Gastroesophageal sphincter (tissue), 3 donors: ENCODE results near the gene MKI67.

ENCODE experiments used
- EP300 ChIP-seq: sonication (generic); formaldehyde crosslinking; IDR thresholded peaks from one replicate; pipeline ENCODE4 v1.6.1; 2017; ENCODE audit warnings: antibody characterized with exemption, mild to moderate bottlenecking
- POLR2A ChIP-seq, 2 donors: fragments of 450-650 bp; IDR thresholded peaks; one replicate each; pipeline ENCODE4 v1.6.1; 2017; ENCODE audit warnings: antibody characterized with exemption in 2 of 2, mild to moderate bottlenecking in 2 of 2, moderate library complexity in 1 of 2
- POLR2AphosphoS5 ChIP-seq: sonication (generic); formaldehyde crosslinking; IDR thresholded peaks from one replicate; pipeline ENCODE4 v1.6.1; 2017; ENCODE audit warnings: antibody characterized with exemption
- TF ChIP-seq, protein P1 (sequence below), 4 experiments: fragments of 200-600 bp in 2 of 4; fragments of 450-650 bp in 2 of 4; sonication (generic) in 1 of 4; IDR thresholded peaks; one replicate each; pipeline ENCODE4 v1.5.1; 2017 to 2019; ENCODE audit warnings: antibody characterized with exemption in 4 of 4, mild to moderate bottlenecking in 2 of 4, moderate library complexity in 2 of 4

DNA sequence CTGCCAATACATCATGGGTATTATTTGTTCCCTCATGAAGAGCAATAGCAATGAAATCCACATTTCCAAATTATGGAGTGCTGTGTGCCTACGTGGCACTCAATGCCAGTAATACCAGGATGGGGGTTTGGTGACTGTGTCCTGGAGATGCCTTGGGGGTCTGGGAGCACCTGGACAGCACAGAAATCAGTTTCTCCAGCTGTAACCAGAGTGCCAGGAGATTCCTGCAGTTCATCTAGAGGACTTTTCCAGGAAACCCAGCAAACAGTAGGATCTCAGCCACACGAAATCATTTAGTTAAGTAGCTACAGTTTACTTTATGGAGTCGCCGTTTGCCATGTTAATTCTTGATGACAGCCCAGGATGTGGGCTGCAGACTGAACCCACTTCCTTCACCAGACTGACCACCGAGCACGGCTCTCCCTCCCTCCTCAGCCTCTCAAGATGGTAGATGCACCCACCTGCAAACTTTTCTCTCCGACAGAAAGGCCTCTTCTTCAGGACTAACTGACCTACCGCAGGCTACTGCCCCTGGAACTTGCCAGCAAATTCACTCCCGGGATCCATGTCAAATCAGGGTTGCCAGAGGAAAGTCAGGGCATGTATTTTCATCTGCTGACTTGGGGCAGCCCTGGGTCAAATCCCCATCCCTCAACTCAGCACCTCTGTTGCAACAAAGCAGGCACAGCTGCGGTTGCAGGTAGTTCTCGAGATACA, 30.3 kb downstream of the MKI67 start:
- TF ChIP-seq POLR2A (IDR thresholded peaks at IDR 0.05) = no peak
- TF ChIP-seq, protein P1, sequence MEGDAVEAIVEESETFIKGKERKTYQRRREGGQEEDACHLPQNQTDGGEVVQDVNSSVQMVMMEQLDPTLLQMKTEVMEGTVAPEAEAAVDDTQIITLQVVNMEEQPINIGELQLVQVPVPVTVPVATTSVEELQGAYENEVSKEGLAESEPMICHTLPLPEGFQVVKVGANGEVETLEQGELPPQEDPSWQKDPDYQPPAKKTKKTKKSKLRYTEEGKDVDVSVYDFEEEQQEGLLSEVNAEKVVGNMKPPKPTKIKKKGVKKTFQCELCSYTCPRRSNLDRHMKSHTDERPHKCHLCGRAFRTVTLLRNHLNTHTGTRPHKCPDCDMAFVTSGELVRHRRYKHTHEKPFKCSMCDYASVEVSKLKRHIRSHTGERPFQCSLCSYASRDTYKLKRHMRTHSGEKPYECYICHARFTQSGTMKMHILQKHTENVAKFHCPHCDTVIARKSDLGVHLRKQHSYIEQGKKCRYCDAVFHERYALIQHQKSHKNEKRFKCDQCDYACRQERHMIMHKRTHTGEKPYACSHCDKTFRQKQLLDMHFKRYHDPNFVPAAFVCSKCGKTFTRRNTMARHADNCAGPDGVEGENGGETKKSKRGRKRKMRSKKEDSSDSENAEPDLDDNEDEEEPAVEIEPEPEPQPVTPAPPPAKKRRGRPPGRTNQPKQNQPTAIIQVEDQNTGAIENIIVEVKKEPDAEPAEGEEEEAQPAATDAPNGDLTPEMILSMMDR (IDR thresholded peaks at IDR 0.05) = no peak
- no peak for TF ChIP-seq EP300
- no peak for TF ChIP-seq POLR2AphosphoS5
